HepG2 (cell line): ENCODE measurements around the gene MYADML2. TPM values are rescaled to one million over a fixed set of nuclear protein-coding genes. Genes with fewer than 3 reads are reported as not detected.
A peak's percentile ranks its signal among the peaks of the same experiment; 100 is the strongest.

Experiments
- ATF5 ChIP-seq: sonication (generic); formaldehyde crosslinking; IDR thresholded peaks from 2 replicates; pipeline ENCODE4 v1.4.0; 2020; ENCODE audit warnings: mild to moderate bottlenecking, low read depth, missing genetic modification reagents
- GATAD1 ChIP-seq: IDR thresholded peaks from 2 replicates; pipeline ENCODE4 v1.6.1; 2016; ENCODE audit warnings: missing genetic modification reagents, missing compliant biosample characterization
- HHEX ChIP-seq: IDR thresholded peaks from 2 replicates; pipeline ENCODE4 v1.6.1; 2016; ENCODE audit warnings: control low read depth
- HIVEP1 ChIP-seq: sonication (generic); formaldehyde crosslinking; IDR thresholded peaks from 2 replicates; pipeline ENCODE4 v1.4.0; 2020; ENCODE audit warnings: mild to moderate bottlenecking, missing genetic modification reagents
- SALL2 ChIP-seq: sonication (generic); formaldehyde crosslinking; IDR thresholded peaks from 2 replicates; pipeline ENCODE4 v1.8.1; 2023; ENCODE audit warnings: mild to moderate bottlenecking, missing genetic modification reagents, inconsistent platforms
- U2AF1 ChIP-seq: fragments of 200-400 bp; formaldehyde crosslinking; optimal IDR thresholded peaks from 2 replicates; pipeline ENCODE3; 2017; ENCODE audit warnings: mild to moderate bottlenecking, low read depth, low read length
- ZNF142 ChIP-seq: sonication (generic); formaldehyde crosslinking; IDR thresholded peaks from 2 replicates; pipeline ENCODE4 v1.4.0; 2020; ENCODE audit warnings: missing genetic modification reagents
- ZNF318 ChIP-seq: sonication (generic); formaldehyde crosslinking; IDR thresholded peaks from 2 replicates; pipeline ENCODE4 v1.4.0; 2020; ENCODE audit warnings: mild to moderate bottlenecking, missing genetic modification reagents
- ZNF501 ChIP-seq: sonication (generic); formaldehyde crosslinking; IDR thresholded peaks from 2 replicates; pipeline ENCODE4 v1.5.1; 2020; ENCODE audit warnings: mild to moderate bottlenecking, moderate library complexity, missing genetic modification reagents
- ZNF781 ChIP-seq: sonication (generic); formaldehyde crosslinking; IDR thresholded peaks from 2 replicates; pipeline ENCODE4 v1.5.1; 2020; ENCODE audit warnings: borderline replicate concordance, mild to moderate bottlenecking, missing genetic modification reagents; ENCODE audit errors: not compliant biosample characterization
- polyA plus RNA-seq, 8 experiments: library from polyadenylated mRNA; depleted of rRNA in 3 of 8; stranded (reverse) in 7 of 8; unstranded in 1 of 8; fragments of >200 nt; fragmentation: Illumina TruSeq in 4 of 8; extraction: Trizol in 4 of 8; gene quantifications; 2 replicates each; pipeline versions ENCODE4 v1.2.1 to v1.2.3, GENCODE V29; 2011 to 2016; ENCODE audit warnings: low read depth in 4 of 8, missing spikeins in 1 of 8, mixed read lengths in 1 of 8; ENCODE audit not compliant: insufficient read depth in 1 of 8
- total RNA-seq, 5 experiments: library from RNA; depleted of rRNA; stranded (reverse); fragments of >200 nt; fragmentation: Illumina TruSeq; extraction: Trizol; gene quantifications; 2 replicates each; pipeline ENCODE4 v1.2.3, GENCODE V29; 2016; ENCODE audit warnings: low read depth in 1 of 5
- TF ChIP-seq, protein P1 (sequence below): sonication (generic); formaldehyde crosslinking; IDR thresholded peaks from 2 replicates; pipeline ENCODE4 v1.8.0; 2022; ENCODE audit warnings: mild to moderate bottlenecking, missing genetic modification reagents, borderline replicate concordance

Gene MYADML2
- total and polyA plus RNA-seq, 2 of the 13 experiments (the other 11 are each of a cell fraction or from before 2014, with no cell fraction given): not detected

DNA sequence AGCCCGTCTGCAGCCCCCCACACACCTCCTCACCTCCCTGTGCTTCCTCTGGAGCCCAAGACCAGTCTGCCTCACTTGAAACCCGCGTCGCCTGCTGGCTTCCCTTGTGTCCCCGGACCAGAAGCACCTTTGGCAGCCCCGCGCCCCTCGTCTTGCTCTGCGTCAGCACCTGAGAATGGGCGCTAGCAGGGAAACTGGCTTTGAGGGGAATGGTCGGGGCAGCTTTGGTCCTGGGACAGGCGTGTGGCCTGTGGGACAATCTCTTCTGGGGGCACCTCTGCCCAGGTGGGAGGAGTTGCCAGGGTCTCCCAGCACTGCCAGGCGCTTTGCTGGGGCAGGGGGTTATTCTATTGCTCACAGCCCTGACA lies 15.9 kb downstream of the MYADML2 start (continued):
- no peak for TF ChIP-seq ZNF142 (CRISPR knock-in tag)
- TF ChIP-seq GATAD1 (CRISPR knock-in tag): no peak
- no peak for TF ChIP-seq ZNF318 (CRISPR knock-in tag)
- no peak for TF ChIP-seq ZNF781 (CRISPR knock-in tag)
- peak; percentile 10; the same call in 1 of the 2 replicates for TF ChIP-seq HIVEP1
- TF ChIP-seq, protein P1, sequence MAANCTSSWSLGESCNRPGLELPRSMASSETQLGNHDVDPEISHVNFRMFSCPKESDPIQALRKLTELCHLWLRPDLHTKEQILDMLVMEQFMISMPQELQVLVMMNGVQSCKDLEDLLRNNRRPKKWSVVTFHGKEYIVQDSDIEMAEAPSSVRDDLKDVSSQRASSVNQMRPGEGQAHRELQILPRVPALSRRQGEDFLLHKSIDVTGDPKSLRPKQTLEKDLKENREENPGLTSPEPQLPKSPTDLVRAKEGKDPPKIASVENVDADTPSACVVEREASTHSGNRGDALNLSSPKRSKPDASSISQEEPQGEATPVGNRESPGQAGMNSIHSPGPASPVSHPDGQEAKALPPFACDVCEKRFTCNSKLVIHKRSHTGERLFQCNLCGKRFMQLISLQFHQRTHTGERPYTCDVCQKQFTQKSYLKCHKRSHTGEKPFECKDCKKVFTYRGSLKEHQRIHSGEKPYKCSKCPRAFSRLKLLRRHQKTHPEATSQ: no peak
- no peak for TF ChIP-seq ATF5
- TF ChIP-seq SALL2 (CRISPR knock-in tag): 0 out of 2 replicates have a peak, but pooled peaks have one; percentile 21
- no peak for TF ChIP-seq HHEX
- TF ChIP-seq U2AF1: peak; percentile 32
- no peak for TF ChIP-seq ZNF501 (CRISPR knock-in tag)
